Gastroesophageal sphincter (tissue), 4 donors: ENCODE data around the gene ATP1A3. TPM values are rescaled to one million over a fixed set of nuclear protein-coding genes. Genes with fewer than 3 reads are reported as not detected.

ENCODE experiments used
- ATAC-seq: fragments of 150-250 bp; one replicate; pipeline ENCODE4 v1.9.1; 2016; ENCODE audit warnings: mild to moderate bottlenecking, moderate library complexity
- H3K27ac ChIP-seq, 4 donors: fragments of 200-600 bp; sonication (generic) in 3 of 4; 1 replicate in 3 of 4; 2 replicates in 1 of 4; pipeline ENCODE4 v1.5.1; 2016 to 2019
- H3K27me3 ChIP-seq: fragments of 200-600 bp; sonication (generic); one replicate; pipeline ENCODE4 v1.5.1; 2019
- H3K36me3 ChIP-seq, 2 donors: fragments of 200-600 bp; sonication (generic); one replicate each; pipeline ENCODE4 v1.5.1; 2019; ENCODE audit warnings: control low read depth in 1 of 2
- H3K4me1 ChIP-seq, 3 donors: fragments of 200-600 bp; sonication (generic); 1 replicate in 2 of 3; 2 replicates in 1 of 3; pipeline ENCODE4 v1.5.1; 2016 to 2019; ENCODE audit warnings: control low read depth in 2 of 3
- H3K4me3 ChIP-seq, 2 donors: fragments of 200-600 bp; sonication (generic); one replicate each; pipeline ENCODE4 v1.5.1; 2019; ENCODE audit warnings: mild to moderate bottlenecking in 1 of 2, moderate library complexity in 1 of 2
- H3K9me3 ChIP-seq, 3 donors: fragments of 200-600 bp; sonication (generic); one replicate each; pipeline ENCODE4 v1.5.1; 2017 to 2019; ENCODE audit warnings: control low read depth in 2 of 3
- CTCF ChIP-seq, 4 experiments: fragments of 200-600 bp in 2 of 4; fragments of 450-650 bp in 2 of 4; sonication (generic) in 1 of 4; IDR thresholded peaks; one replicate each; pipeline ENCODE4 v1.5.1; 2017 to 2019; ENCODE audit warnings: antibody characterized with exemption in 4 of 4, mild to moderate bottlenecking in 2 of 4, moderate library complexity in 2 of 4
- EP300 ChIP-seq: sonication (generic); formaldehyde crosslinking; IDR thresholded peaks from one replicate; pipeline ENCODE4 v1.6.1; 2017; ENCODE audit warnings: antibody characterized with exemption, mild to moderate bottlenecking
- POLR2A ChIP-seq, 2 donors: fragments of 450-650 bp; IDR thresholded peaks; one replicate each; pipeline ENCODE4 v1.6.1; 2017; ENCODE audit warnings: antibody characterized with exemption in 2 of 2, mild to moderate bottlenecking in 2 of 2, moderate library complexity in 1 of 2
- POLR2AphosphoS5 ChIP-seq: sonication (generic); formaldehyde crosslinking; IDR thresholded peaks from one replicate; pipeline ENCODE4 v1.6.1; 2017; ENCODE audit warnings: antibody characterized with exemption
- WGBS, 2 donors: methylation state at CpG; one replicate each; pipeline ENCODE4 v1.1.5; 2018; ENCODE audit warnings: low coverage in 1 of 2; 5-methylcytosine and 5-hydroxymethylcytosine counted together
- total RNA-seq, 4 donors: library from RNA; depleted of rRNA; stranded (reverse); fragments of >200 nt; gene quantifications; one replicate each; pipeline ENCODE4 v1.1.0, GENCODE V29; 2016

ATP1A3 gene
- total RNA-seq, 4 donors from 2014 or later = 0.81 to 2.6 (median 1.1) TPM; not detected in 1

GRCh38 chr19:41926028-41926762, 67.8 kb downstream of the ATP1A3 start:
- no peak overlapping the region for H3K4me3 ChIP-seq
- H3K27ac ChIP-seq = no peak overlapping the region
- peaks cover 0 to 20% (median 13%) of the 10 kb centered on the region in 3 donors for H3K4me1 ChIP-seq
- no peak for TF ChIP-seq EP300
- TF ChIP-seq POLR2A (IDR thresholded peaks at IDR 0.05) = no peak
- TF ChIP-seq POLR2AphosphoS5 = no peak
- no peak for TF ChIP-seq CTCF (IDR thresholded peaks at IDR 0.05)
- no peaks in the 10 kb centered on the region for H3K9me3 ChIP-seq
- no peaks in the 10 kb centered on the region for H3K36me3 ChIP-seq
- no peak for ATAC-seq
- WGBS, 2 donors = 19 to 29% methylated on average over 3 to 21 of the region's 27 CpGs
- H3K27me3 ChIP-seq = peaks cover 100% of the 10 kb centered on the region

GRCh38 chr19:41925208-41926003, 68.6 kb downstream of the ATP1A3 start:
- ATAC-seq = no peak
- WGBS, 2 donors = 27 to 41% methylated on average over 6 to 7 of the region's 7 CpGs
- Histone ChIP-seq H3K27ac (no peak overlapping the region), H3K27me3 (peaks cover 100% of the 10 kb centered on the region), H3K4me3 (no peak overlapping the region), H3K9me3 (no peaks in the 10 kb centered on the region), H3K36me3 (no peaks in the 10 kb centered on the region), H3K4me1 (peaks cover 0 to 20% (median 13%) of the 10 kb centered on the region in 3 donors)
- TF ChIP-seq CTCF (IDR thresholded peaks at IDR 0.05) = no peak
- no peak for TF ChIP-seq EP300
- TF ChIP-seq POLR2A (IDR thresholded peaks at IDR 0.05) = no peak
- TF ChIP-seq POLR2AphosphoS5 = no peak

GRCh38 chr19:41924151-41925145, 69.6 kb downstream of the ATP1A3 start:
- Histone ChIP-seq H3K27ac (no peak overlapping the region), H3K4me1 (peaks cover 0 to 20% (median 13%) of the 10 kb centered on the region in 3 donors), H3K4me3 (no peak overlapping the region), H3K36me3 (no peaks in the 10 kb centered on the region), H3K9me3 (no peaks in the 10 kb centered on the region), H3K27me3 (peaks cover 100% of the 10 kb centered on the region)
- TF ChIP-seq EP300 (no peak), POLR2AphosphoS5 (no peak), CTCF (IDR thresholded peaks at IDR 0.05) (no peak), POLR2A (IDR thresholded peaks at IDR 0.05) (no peak)
- 25 to 32% methylated on average over 12 of the region's 13 CpGs for WGBS, 2 donors
- no peak for ATAC-seq

- H3K27me3 ChIP-seq = peaks cover 100% of the 10 kb centered on the region
- no peaks in the 10 kb centered on the region for H3K9me3 ChIP-seq
- TF ChIP-seq EP300 (no peak), POLR2AphosphoS5 (no peak), CTCF (IDR thresholded peaks at IDR 0.05) (no peak), POLR2A (IDR thresholded peaks at IDR 0.05) (no peak)
- WGBS, 2 donors = 29 to 36% methylated on average over 1 to 2 of the region's 6 CpGs
- H3K4me3 ChIP-seq = no peak overlapping the region
- no peaks in the 10 kb centered on the region for H3K36me3 ChIP-seq
- H3K27ac ChIP-seq = no peak overlapping the region
- H3K4me1 ChIP-seq = peaks cover 0 to 8% (median 6%) of the 10 kb centered on the region in 3 donors
- no peak for ATAC-seq
Measured at GRCh38 chr19:41923045-41923788, 70.8 kb downstream of the ATP1A3 start.
